Gastroesophageal sphincter (tissue), 3 donors: ENCODE results near the gene GLE1.

ENCODE experiments used
- CTCF ChIP-seq, 4 experiments: fragments of 200-600 bp in 2 of 4; fragments of 450-650 bp in 2 of 4; sonication (generic) in 1 of 4; IDR thresholded peaks; one replicate each; pipeline ENCODE4 v1.5.1; 2017 to 2019; ENCODE audit warnings: antibody characterized with exemption in 4 of 4, mild to moderate bottlenecking in 2 of 4, moderate library complexity in 2 of 4
- POLR2A ChIP-seq, 2 donors: fragments of 450-650 bp; IDR thresholded peaks; one replicate each; pipeline ENCODE4 v1.6.1; 2017; ENCODE audit warnings: antibody characterized with exemption in 2 of 2, mild to moderate bottlenecking in 2 of 2, moderate library complexity in 1 of 2
- POLR2AphosphoS5 ChIP-seq: sonication (generic); formaldehyde crosslinking; IDR thresholded peaks from one replicate; pipeline ENCODE4 v1.6.1; 2017; ENCODE audit warnings: antibody characterized with exemption

- no peak for TF ChIP-seq CTCF (IDR thresholded peaks at IDR 0.05)
- TF ChIP-seq POLR2A (IDR thresholded peaks at IDR 0.05) = no peak
- TF ChIP-seq POLR2AphosphoS5 = no peak
These were observed 51.8 kb downstream of the GLE1 start for GRCh38 chr9:128556276-128556675.
